NCI-H345 treated with DMSO at 0.1 percent for 48 hours (cell line): ENCODE results near the gene ESRRB.

Source experiments
- DNase-seq: peaks from one replicate; lab custom pipeline; 2025; ENCODE audit not compliant: unreplicated experiment; lab: John Stamatoyannopoulos, UW

The ESRRB gene

DNA sequence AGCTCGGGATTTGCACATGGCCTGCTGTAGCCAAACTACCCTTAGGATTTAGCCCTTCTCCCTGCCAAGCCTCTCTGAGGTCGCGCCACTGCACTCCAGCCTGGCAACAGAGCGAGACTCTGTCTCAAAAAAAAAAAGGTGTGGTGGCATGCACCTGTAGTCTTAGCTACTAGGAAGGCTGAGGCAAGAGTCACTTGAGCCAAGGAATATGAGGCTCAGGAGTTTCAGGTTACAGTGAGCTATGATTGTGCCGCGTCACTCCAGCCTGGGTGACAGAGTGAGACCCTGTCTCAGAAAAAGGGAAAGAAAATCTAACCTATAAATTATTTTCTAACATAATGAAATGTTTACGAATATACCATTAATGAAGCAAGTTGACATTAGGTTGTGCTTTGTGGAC, 29.7 kb downstream of the ESRRB start:
- no peak for DNase-seq

DNA sequence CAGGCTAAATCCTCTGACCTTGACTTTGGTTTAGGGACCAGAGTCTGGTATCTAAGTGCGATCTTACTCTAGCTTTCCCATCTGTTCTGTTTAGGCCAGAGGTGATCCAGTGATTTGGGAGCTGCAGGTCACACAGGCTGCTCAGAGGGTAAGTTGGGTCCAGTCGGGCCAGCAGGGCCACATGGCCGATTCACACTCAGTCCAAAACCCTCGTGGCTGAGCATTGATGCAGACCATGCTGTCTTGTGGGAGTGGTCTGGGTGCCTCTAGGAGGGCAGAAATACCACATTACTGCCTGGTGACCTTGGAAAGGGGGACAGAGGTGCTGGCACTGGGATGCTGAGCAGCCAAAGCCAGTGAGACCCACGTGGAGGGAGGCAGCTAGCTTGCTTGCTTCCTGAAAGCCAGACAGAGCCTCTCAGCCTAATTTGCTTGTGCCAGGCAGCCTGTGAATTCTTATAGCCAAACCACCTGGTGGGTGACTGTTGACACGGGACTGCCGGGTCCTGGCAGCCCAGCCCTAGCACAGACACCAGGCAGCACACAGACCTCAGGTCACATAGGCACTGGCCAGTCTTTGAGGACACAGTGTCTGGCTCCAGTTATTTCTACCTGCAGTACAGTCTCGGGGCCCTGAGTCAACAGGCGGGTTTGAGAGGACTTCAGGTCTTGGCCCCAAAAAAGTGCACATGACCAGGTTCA, 31.7 kb downstream of the ESRRB start:
- no peak for DNase-seq

DNA sequence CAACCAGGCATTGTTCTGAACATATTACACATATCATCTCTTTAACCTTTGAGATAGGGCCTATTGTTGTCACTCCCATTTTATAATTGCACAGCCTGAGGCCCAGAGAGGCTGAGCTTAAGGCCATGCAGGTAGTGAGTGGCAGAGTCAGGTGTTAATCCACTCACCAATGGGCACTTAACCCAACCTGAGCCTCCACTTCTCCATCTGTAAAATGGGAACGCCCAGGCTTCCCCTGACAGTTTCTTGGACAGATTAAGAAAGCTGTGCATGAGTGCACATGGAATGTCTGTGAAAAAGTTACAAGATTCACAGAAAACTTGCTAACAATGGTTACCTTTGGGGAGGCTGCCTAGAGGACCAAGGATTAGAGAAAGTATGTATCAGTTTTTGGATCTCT, 32.9 kb downstream of the ESRRB start:
- DNase-seq = no peak

DNA sequence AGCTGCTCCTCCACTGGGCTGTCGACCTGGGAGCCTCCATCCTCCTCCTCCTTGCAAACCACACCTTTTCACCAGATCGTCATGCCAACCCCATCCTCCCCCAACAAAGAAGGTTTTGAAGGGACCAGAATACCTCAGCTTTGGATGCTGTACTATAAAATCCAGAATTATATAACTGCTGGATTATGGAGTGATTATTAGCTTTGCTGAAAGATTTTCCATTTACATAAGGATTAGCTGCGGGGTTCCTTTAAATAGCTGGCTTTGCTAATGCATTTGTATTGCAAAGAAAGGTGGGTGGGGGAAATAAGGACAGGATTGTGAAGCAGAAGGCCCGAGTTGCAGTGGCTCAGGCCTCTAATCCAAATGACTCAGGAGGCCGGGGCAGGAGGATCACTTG, 36.6 kb downstream of the ESRRB start:
- no peak for DNase-seq

DNA sequence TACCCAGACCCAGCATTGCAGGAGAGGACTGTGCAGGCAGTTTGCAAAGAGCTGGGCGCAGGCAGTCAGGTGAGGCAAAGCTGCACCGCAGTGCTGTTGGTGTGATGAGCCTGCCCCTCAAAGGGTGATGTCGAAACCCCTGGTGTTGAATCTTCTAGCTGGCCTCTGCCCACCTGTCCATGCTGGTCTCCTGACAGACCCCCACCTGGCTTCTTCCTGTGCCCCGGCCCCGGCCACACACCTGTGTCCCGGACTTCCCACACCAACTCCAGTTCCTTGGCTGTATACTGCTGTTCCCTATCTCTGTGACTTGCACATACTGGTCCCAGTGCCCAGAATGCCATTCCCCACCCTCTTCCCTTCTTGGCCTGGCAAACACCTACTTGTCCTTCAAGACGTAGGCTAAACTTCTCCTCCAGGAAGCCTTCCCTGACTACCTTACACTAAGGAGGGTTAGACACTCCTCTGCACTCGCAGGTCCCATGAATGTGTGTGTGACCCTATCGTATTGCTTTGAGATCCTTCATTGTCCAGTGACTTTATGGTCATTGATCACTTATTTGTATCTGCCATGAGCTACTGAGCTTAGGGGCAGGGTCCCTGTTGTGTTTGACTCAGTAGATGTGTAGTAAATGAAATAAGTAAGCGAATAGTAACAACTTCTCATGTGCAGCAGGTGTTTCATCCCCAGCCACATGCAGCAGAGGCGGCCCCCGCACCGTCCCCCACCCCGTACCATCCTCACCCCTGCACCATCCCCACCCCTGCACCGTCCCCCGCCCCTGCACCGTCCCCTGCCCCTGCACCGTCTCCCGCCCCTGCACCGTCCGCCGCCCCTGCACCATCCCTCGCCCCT, 37.4 kb downstream of the ESRRB start:
- DNase-seq = no peak

DNA sequence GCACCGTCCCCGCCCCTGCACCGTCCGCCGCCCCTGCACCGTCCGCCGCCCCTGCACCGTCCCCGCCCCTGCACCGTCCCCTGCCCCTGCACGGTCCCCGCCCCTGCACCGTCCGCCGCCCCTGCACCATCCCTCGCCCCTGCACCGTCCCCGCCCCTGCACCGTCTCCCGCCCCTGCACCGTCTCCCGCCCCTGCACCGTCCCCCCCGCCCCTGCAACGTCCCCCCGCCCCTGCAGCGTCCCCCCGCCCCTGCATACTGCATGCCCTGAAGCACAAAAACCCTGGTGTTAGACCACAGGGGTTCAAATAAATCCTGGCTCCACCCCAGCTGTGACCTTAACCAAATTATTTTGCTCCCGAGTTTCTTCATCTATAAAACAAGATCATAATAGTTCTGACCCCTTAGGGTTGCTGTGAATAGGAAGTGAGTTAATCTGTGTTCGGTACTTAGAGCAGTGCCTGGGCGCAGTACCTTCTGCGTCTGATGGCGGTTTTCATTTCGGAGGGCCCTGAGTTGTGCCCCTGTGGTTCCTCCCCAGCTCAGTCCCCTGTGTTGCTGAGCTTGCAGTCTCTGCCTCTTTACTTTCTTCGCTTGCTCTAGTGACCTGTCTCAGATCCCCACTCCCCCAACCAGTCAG, 38.1 kb downstream of the ESRRB start:
- DNase-seq = no peak

DNA sequence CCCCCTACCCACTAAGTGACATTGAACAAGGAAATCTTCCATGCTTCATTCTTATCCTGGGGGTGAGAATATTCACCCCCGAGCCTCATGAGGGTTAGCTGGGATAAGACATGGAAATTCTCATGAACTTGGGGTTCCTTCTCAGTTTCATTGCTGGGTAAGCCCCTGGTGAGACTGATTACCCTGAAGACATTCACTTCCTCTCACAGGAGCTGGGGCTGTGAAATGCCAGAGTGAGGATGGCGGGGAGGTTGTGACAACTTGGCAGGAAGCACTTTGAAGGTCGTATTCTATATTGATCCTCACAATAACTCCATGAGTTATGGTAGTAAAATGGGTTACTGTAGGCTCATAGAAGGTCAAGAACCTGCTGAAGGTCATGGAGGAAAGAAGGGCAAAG, 43.5 kb downstream of the ESRRB start:
- no peak for DNase-seq

DNA sequence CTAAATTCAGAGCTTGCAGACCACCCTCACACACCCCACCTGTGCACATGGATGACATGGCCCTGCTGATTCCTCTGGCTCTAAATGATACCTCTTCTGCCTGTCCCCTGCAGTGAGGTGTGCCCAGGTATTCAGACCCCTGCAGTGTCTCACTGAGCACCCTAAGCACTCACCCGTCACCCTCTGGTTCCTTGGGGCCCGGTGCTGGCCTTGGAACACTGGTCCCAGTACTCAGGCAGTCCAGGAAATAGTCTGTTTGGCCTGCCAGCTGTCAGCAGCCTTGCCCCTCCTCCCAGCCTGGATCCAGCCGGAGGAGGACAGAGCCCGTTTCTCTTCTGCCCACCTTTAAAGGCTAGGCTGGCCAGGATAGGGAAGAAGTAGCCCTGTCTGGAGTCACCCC, 44.9 kb downstream of the ESRRB start:
- no peak for DNase-seq

DNA sequence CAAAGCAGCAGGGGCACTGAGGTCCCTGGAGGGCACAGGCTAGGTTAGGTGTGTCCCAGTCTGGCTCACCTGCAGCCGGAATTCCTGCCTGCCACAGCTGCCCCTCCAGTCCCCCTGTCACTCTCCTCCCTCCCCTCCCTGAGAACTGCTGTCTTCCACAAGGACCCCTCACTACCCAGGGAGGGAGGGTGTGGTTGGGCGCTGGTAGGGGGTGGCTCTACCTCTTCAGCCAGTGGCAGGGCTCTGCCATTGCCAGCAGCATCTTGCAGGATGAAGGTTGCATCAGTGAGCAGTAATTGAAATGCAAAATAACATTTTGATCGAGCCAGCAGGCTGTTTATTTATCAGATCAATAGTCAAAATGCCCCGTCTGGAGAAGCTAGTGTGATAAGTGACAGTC, 45.7 kb downstream of the ESRRB start:
- no peak for DNase-seq

DNA sequence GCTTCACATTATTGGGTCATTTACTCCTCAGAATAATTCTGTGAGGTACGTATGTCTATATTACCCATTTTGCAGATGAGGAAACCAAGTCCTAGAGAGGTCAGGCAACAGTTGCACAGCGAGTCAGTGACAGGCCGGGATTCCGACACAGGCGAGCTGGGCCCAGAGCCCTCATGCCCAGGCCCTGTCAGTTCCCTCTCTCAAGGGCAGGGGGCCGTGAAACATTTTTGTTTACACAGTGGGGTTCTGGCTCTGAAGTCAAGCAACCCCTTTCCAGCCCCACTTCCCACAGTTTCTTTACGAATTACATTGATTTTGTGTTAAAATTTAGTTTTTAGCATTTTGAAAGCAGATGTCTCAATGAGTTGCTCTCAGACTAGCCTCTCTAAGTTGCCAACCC, 46.7 kb downstream of the ESRRB start:
- no peak for DNase-seq

DNA sequence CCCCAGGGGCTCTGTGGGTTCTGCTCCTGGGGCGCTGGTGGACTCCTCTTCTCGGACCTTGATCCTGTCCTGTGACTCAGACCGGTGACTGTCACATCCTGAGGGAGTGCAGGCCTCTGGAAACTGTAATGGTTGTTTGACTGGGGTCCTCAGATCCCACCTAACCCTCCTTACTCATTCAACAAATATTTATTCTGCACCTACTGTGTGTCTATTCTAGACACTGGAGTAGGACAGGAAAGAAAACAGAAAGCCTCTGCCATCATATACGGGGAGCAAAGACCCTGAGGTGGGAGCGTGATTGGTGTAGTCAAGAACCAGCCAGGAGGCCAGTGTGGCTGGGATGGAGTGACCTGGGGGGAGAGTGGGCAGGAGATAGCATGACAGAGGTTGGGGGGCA, 47.6 kb downstream of the ESRRB start:
- DNase-seq = no peak

DNA sequence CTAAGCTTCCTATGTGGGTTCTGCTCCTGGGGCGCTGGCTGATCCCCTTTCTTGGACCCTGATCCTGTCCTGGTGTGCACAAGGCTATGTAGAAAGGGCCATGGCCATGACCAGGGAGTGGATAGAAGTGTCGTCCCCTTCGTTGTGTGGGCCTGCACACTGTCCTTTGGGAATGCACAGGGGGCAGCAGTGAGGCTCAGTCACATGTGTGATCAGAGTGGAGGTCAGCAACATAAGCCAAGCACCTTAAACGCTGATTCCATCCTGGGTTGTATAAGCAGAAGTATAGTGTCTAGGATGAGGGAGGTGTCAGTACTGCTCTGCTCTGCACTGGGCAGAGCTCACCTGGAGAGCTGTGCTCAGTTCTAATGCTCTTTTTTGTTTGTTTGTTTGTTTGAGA, 48.4 kb downstream of the ESRRB start:
- DNase-seq = no peak

DNA sequence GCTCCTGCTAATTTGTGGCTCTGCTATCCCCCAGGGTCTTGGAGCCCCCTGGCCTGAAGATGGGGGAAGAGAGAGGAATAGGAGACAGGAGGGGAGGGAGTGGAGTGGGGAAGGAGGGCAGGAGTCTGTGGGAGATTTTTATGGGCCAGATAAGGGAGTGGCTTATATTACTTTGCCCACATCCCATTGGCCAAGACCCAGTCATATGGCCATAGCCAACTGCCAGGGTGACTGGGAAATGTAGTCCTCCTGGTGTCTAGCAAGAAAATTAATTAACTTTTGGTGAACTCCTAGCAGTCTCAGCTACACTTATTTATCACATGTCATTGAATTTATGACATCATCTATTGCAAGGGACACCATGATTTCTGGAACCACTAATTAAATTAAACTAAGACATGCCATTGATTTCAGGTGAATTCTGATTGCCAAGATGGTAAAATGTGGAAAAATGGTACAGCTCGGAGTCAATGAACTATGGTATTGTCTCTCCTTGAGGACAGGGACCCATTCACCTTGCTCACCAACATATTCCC, 50.3 kb downstream of the ESRRB start:
- no peak for DNase-seq

DNA sequence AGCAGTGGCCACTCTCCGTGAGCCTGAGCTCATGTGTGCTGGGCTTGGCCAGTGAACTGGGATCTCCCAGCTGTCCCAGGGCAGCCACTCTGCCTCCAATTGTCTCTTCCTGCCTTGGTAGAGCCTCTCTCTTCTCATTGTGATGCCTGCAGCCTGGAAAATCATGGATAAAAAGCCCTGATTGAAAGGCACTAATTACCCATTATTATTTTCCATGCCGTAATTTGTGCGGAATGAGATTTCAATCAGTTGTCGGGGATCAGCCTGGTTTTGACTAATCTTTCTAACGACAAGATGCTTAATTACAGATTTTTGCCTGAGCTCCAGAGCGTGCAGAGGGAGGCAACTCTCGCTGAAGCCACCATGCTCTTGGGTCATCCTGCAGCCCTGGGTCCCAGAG, 52.7 kb downstream of the ESRRB start:
- no peak for DNase-seq

DNA sequence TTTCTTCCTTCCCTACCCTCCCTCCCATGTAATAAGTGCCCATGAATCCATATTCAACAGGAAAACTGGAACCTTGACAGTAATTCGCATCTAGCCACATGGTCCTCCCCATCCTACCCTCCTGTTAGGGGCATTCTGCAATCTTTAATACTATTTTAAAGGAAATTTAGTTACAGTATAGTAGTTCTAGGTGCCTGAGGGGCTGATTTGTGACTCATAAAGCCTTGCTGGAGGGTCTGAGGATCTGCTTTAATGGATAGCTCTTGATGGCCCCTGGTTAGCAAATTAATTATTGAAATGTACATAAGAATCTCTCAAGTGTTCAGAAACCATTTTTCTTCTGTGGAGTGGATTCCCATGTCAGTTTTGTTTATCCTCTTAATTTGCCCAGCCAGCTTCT, 54.1 kb downstream of the ESRRB start:
- DNase-seq = no peak

DNA sequence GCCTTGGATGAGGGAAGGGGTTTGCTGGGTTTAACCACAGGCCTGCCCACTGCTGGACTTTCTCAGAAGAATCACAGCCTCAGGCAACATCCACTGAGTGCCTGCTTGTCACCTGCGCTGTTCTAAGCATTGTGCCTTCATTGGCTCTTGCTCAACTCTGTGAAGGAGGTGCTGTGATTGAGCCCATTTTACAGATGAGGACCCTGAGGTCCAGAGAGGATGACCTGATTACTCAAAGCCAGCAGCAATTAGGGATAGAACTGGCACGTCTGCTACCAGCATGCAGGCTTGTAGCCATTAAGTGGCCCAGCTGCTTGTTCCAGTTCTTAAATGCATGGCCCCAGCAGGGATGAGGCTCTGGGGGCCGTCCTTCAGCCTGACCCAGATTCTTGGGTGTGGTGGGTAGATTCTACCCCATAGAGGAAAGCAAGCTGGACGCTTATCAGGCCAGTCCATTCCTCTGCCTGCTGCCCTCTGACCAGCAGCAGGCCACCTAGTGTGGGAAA, 54.6 kb downstream of the ESRRB start:
- DNase-seq = no peak

DNA sequence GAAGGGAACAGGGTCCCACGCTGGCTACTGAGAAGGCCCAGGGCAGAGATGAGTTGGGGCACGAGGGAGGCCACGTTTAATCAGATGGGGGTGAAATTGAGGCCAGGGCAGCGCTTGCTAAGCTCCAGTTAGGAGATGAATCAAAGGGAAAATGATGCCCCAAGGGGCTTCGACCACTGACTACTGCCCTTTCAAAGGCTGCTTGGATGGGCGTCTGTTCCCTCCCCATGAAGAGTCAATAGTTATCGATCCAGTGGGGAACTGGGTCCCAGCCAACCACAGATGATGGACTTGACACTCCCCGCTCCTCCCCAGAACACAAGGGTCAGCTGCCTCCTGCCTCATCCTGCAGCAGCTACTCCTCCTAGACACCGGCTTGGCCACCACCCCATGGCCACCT, 55.6 kb downstream of the ESRRB start:
- DNase-seq = no peak

DNA sequence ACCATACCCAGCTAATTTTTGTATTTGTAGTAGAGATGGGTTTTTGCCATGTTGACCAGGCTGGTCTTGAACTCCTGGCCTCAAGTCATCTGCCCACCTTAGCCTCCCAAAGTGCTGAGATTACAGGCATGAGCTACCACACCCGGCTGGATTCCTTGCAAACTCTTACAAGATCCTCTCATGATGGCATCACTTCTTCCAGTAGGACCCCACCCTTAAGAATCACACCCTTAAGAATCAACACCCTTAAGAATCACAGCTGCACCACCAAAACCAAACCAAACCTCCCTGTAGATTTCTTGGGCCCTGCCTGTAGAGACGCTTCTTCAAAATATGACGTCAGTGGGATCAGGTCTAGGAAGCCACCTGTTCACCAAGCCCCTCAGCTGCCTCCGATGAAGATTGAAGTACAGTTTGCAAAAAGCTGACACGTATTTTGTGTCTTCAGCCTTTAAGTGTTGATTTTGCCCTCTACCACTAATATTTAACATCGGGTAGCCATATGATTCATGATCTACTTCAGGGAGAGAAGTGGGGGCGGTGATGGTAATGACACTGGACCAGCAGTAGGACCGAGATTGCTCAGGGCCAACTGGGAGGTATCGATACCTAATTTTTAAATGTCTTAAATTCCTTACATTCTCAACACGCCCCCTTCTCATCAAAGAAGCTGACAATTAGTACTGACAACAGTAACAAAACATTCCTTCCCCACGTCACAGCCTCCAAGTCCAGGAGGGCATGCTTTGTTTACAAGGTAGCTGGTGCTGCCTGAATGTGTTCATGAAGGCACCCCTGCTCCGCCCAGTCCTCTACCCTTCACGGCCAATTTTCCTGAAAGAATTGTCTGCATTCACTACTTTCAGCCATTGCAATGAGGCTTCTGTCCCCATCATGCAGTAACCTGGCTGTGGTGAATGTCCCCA, 57.2 kb downstream of the ESRRB start:
- no peak for DNase-seq

DNA sequence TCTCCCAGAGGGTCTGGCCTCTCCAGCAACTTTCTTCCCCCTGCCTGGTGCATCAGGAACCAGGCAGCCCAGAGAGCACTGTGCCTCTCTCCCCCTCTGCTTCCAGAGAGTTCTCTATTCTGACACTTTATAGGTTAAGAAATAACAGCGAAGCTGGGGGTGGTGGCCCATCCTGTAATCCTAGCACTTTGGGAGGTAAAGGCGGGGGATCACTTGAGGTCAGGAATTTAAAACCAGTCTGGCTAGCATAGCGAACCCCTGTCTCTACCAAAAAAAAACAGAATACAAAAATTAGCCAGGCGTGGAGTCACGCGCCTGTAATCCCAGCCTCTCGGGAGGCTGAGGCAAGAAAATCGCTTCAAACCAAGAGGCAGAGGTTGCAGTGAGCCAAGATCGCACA, 58.3 kb downstream of the ESRRB start:
- DNase-seq = no peak

DNA sequence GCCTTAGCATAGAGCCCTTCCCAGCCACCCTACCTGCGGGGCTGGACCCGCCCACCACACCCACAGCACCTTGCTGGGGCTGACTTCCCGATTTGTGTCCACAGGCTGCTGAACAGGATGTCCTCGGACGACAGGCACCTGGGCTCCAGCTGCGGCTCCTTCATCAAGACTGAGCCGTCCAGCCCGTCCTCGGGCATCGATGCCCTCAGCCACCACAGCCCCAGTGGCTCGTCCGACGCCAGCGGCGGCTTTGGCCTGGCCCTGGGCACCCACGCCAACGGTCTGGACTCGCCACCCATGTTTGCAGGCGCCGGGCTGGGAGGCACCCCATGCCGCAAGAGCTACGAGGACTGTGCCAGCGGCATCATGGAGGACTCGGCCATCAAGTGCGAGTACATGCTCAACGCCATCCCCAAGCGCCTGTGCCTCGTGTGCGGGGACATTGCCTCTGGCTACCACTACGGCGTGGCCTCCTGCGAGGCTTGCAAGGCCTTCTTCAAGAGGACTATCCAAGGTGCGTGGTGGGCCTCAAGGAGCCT, 63.4 kb downstream of the ESRRB start:
- DNase-seq = no peak
